Measurements from ENCODE around the gene TTR. TPM values are rescaled to one million over a fixed set of nuclear protein-coding genes. Genes with fewer than 3 reads are reported as not detected.
A peak's percentile ranks its signal among the peaks of the same experiment; 100 is the strongest.

The TTR gene
- total and polyA plus RNA-seq, 2 of the 13 experiments (the other 11 are each of a cell fraction or from before 2014, with no cell fraction given): 91.3 to 496 TPM

- peak; percentile 45; the same call in 1 of the 2 replicates for TF ChIP-seq CBX5 (CRISPR knock-in tag; IDR thresholded peaks at IDR 0.05; ENCODE audit: borderline replicate concordance)
- TF ChIP-seq DRAP1 (CRISPR knock-in tag; IDR thresholded peaks at IDR 0.05): peak; percentile 97
- TF ChIP-seq RORA (CRISPR knock-in tag; IDR thresholded peaks at IDR 0.05): 0 out of 2 replicates have a peak, but pooled peaks have one; percentile 72
- TF ChIP-seq SALL2 (CRISPR knock-in tag; IDR thresholded peaks at IDR 0.05): 0 out of 2 replicates have a peak, but pooled peaks have one; percentile 27
- TF ChIP-seq TOPORS (CRISPR knock-in tag; IDR thresholded peaks at IDR 0.05): no peak
- no peak for TF ChIP-seq LCORL (IDR thresholded peaks at IDR 0.05)
- TF ChIP-seq LCORL (CRISPR knock-in tag; IDR thresholded peaks at IDR 0.05): no peak
- peak; percentile 92 for TF ChIP-seq MAZ (IDR thresholded peaks at IDR 0.05; ENCODE audit: borderline replicate concordance, low read depth, low read length)
- no peak; the same call in 1 of the 2 replicates for TF ChIP-seq MAZ (CRISPR knock-in tag; IDR thresholded peaks at IDR 0.05; ENCODE audit: low read depth)
- no peak for TF ChIP-seq TIGD3 (CRISPR knock-in tag; IDR thresholded peaks at IDR 0.05; ENCODE audit: borderline replicate concordance)
- TF ChIP-seq MAFK (conservative IDR thresholded peaks at IDR 0.05 in 1 of 2, IDR thresholded peaks at IDR 0.05 in 1 of 2; ENCODE audit: low read length in 2 of 2): peak; percentile 46 to 53; a peak in 3 of 4 replicates
- TF ChIP-seq HNF4G (IDR thresholded peaks at IDR 0.05; ENCODE audit: borderline replicate concordance, low read depth, low read length): peak; percentile 53; the same call in 1 of the 2 replicates
- no peak for TF ChIP-seq HNF4G (CRISPR knock-in tag; IDR thresholded peaks at IDR 0.05; ENCODE audit: borderline replicate concordance, low read depth)
- no peak for TF ChIP-seq KLF11 (CRISPR knock-in tag; IDR thresholded peaks at IDR 0.05)
- TF ChIP-seq ZEB1 (IDR thresholded peaks at IDR 0.05; ENCODE audit: insufficient replicate concordance, low read depth): no peak
- no peak for TF ChIP-seq ZKSCAN5 (CRISPR knock-in tag; IDR thresholded peaks at IDR 0.05)
- no peak for TF ChIP-seq ZFP37 (CRISPR knock-in tag; IDR thresholded peaks at IDR 0.05; ENCODE audit: borderline replicate concordance)
- peak; percentile 53; the same call in 1 of the 2 replicates for TF ChIP-seq RBFOX2 (IDR thresholded peaks at IDR 0.05; ENCODE audit: low read depth, low read length)
- TF ChIP-seq PHF8 (CRISPR knock-in tag; IDR thresholded peaks at IDR 0.05): peak; percentile 44; the same call in 1 of the 2 replicates
- TF ChIP-seq ZNF333 (CRISPR knock-in tag; IDR thresholded peaks at IDR 0.05; ENCODE audit: borderline replicate concordance): no peak
- no peak for TF ChIP-seq ZFX (CRISPR knock-in tag; IDR thresholded peaks at IDR 0.05; ENCODE audit: low read depth)
- TF ChIP-seq DR1 (CRISPR knock-in tag; IDR thresholded peaks at IDR 0.05): peak; percentile 68; the same call in 1 of the 2 replicates
- TF ChIP-seq ZSCAN25 (CRISPR knock-in tag; IDR thresholded peaks at IDR 0.05): 0 out of 2 replicates have a peak, but pooled peaks have one; percentile 41
- no peak for TF ChIP-seq TBL1XR1 (IDR thresholded peaks at IDR 0.05; ENCODE audit: borderline replicate concordance, low read length, partially characterized antibody)
- TF ChIP-seq SKI (IDR thresholded peaks at IDR 0.05; ENCODE audit: partially characterized antibody): peak; percentile 24
- no peak for TF ChIP-seq IKZF1 (IDR thresholded peaks at IDR 0.05)
- TF ChIP-seq HOXA3 (CRISPR knock-in tag; IDR thresholded peaks at IDR 0.05): peak; percentile 68; the same call in 1 of the 2 replicates
- no peak for TF ChIP-seq USF2 (IDR thresholded peaks at IDR 0.05; ENCODE audit: low read depth, low read length)
- TF ChIP-seq USF2 (CRISPR knock-in tag; IDR thresholded peaks at IDR 0.05; ENCODE audit: borderline replicate concordance): no peak
- no peak for TF ChIP-seq ZNF572 (CRISPR knock-in tag; IDR thresholded peaks at IDR 0.05)
- peak; percentile 51; the same call in 1 of the 2 replicates for TF ChIP-seq SMAD3 (CRISPR knock-in tag; IDR thresholded peaks at IDR 0.05)
Observed at GRCh38 chr18:31591628-31592027, at the start of gene TTR (continued).

Data from HepG2 (cell line).